ENCODE data around the gene FABP6.
"Not testable (repeated sequence)": the region's sequence is repeated elsewhere in the genome, so short reads cannot be mapped to it uniquely, and the experiment has no call there.

The FABP6 gene

DNA sequence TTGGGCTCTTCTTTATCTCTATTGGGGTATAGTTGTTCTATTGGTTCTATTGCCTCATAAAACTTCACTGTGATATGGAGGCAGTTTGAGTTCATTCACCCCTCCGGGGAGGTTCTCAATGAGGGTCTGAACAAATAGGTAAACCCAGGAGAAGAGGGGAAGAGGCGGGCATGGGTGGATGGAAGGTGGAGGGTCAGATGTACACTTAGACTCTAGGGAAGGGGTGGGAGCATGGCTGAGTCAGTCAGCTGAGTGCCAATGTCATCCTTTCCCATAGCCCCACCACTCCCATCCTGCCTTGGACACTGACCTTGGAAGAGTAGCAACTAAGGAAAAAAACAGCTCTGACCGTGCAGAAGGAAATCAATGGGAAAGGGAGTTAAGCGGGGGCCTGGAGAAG is 9.9 kb upstream of the FABP6 start:
- no peak for DNase-seq (ENCODE audit: low read depth in 1 of 2, low spot score in 1 of 2)

GRCh38 chr5:160221082-160221481 is 8.2 kb upstream of the FABP6 start:
- no peak for DNase-seq (ENCODE audit: low read depth in 1 of 2, low spot score in 1 of 2)

DNA sequence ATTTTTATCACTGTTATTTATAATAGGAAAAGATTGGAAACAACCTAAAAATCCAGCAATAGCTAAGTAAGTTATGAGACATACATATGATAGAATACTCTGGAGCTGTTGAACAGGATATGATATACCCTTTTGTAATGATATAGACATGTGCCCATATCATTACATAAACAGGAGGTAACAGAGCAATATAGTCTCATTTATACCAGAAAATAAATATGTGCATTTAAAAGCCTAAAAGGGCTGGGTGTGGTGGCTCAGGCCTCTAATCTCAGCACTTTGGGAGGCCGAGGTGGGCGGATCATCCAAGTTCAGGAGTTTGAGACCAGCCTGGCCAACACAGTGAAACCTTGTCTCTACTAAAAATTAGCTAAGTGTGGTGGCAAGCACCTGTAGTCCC is 2.3 kb upstream of the FABP6 start:
- DNase-seq (ENCODE audit: low read depth in 1 of 2, low spot score in 1 of 2): no peak

GRCh38 chr5:160230686-160231527 is 1.6 kb downstream of the FABP6 start:
- DNase-seq (ENCODE audit: low read depth in 1 of 2, low spot score in 1 of 2): no peak

GRCh38 chr5:160231783-160232342 is 2.6 kb downstream of the FABP6 start:
- no peak for DNase-seq (ENCODE audit: low read depth in 1 of 2, low spot score in 1 of 2)

DNA sequence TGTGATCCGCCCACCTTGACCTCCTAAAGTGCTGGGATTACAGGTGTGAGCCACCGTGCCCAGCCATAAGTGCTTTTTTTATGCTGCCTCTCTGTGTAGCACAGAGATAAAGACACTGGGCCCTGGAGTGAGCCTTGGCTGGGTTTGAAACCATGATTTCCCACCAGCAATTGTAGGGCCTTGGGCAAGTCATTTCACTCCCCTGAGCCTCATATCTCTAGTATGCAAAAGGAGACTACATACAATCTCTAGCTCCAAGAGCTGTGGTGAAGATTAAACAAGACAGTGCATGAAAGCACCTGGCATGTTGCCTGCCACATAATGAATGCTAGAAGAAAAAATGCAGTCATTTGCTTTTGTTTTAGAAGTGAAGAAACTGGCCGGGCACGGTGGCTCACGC is 3.9 kb downstream of the FABP6 start:
- DNase-seq (ENCODE audit: low read depth in 1 of 2, low spot score in 1 of 2): no peak

GRCh38 chr5:160235731-160236130 is 6.4 kb downstream of the FABP6 start:
- no peak for DNase-seq (ENCODE audit: low read depth in 1 of 2, low spot score in 1 of 2)

- no peak for DNase-seq (ENCODE audit: low read depth in 1 of 2, low spot score in 1 of 2)
Observed at GRCh38 chr5:160237571-160238093, 8.3 kb downstream of the FABP6 start.

- no peak for DNase-seq (ENCODE audit: low read depth in 1 of 2, low spot score in 1 of 2)
Observed at GRCh38 chr5:160240350-160240749, 11.0 kb downstream of the FABP6 start.

DNA sequence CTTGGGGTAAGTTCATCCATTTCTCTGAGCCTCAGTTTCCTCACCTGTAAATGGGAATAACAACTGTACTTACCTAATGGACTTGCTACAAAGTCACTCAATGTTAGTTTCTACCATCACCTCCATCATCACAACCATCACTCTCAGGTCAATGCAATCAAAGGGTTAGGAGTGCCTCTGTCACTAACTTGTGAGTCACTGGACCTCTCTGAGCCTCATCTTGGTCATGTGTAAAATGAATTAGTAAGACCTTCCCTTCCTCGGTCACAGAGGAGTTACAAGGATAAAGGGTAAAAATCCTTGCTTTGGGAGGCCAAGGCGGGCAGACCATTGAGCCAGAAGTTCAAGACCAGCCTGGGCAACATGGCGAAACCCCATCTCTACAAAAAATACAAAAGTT is 12.8 kb downstream of the FABP6 start:
- DNase-seq (ENCODE audit: low read depth in 1 of 2, low spot score in 1 of 2): no peak

DNA sequence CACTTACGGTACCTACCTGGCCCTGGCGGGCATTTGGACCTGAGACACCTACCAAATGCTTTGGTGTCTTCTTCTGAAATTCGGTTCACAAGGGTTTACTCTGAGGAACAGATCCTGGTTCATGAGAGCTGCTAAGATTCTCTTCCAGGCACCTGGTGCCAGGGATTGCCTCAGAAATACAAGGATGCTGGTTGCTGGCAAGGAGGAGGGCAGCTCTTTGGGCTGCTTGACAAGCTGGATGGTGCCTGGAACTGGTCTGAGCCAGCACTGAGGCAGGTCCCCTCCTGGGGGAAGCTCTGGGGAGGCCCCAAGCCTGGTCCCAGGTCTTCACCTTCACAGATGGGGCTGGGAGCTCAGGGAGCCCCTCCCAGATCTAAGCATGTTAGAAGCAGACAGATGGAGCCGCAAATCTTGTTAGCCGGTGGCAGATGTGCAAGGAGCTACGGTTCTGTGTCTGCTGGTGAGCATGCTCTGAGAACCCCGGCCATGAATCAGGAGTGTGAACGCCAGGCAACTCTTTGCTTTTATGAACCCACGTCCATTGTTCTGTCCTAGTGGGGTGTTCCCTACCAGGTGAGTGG is 16.3 kb downstream of the FABP6 start:
- DNase-seq (ENCODE audit: low read depth in 1 of 2, low spot score in 1 of 2): no peak

GRCh38 chr5:160249570-160249969 is 20.3 kb downstream of the FABP6 start:
- DNase-seq (ENCODE audit: low read depth in 1 of 2, low spot score in 1 of 2): not testable (repeated sequence)

GRCh38 chr5:160250226-160250625 is 20.9 kb downstream of the FABP6 start:
- DNase-seq (ENCODE audit: low read depth in 1 of 2, low spot score in 1 of 2): no peak

DNA sequence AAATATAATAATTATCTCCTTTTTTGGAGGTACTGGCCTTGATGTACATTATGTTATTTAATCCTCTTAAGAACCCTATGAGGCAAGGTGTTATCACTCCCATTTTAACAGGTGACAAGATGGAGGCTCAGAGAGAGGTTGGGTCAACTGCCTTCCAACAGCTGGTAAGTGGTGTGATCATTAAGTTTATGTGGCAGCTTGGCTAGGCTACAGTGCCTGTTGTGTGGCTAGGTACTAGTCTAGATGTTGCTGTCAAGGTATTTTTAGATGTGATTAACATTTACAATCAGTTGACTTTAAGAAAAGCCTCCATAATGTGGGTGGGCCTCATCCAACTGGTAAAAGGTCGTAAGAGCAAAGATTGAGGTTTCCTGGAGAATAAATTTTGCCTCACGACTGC is 21.5 kb downstream of the FABP6 start:
- DNase-seq (ENCODE audit: low read depth in 1 of 2, low spot score in 1 of 2): no peak

GRCh38 chr5:160251406-160252155 is 22.3 kb downstream of the FABP6 start:
- no peak for DNase-seq (ENCODE audit: low read depth in 1 of 2, low spot score in 1 of 2)

GRCh38 chr5:160252916-160253315 is 23.6 kb downstream of the FABP6 start:
- no peak for DNase-seq (ENCODE audit: low read depth in 1 of 2, low spot score in 1 of 2)

- DNase-seq (ENCODE audit: low read depth in 1 of 2, low spot score in 1 of 2): no peak
Observed at GRCh38 chr5:160253441-160253840, 24.1 kb downstream of the FABP6 start.

DNA sequence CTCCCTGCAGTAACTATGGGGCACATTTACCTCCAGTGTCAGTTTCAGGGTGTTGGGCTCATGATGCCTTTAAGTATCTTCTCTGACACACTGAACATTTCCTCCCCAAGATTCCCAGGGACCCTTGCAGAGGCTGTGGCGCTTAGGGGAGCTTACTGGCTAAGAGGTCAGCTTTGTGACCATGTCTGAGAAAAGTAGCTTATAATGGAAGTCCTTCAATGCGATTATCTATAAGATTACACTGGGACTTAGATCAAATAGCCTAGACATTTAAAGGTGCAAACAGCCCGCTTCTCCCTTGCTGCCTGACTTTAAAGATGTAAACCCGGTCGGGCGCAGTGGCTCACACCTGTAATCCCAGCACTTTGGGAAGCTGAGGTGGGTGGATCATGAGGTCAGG is 25.4 kb downstream of the FABP6 start:
- no peak for DNase-seq (ENCODE audit: low read depth in 1 of 2, low spot score in 1 of 2)

DNA sequence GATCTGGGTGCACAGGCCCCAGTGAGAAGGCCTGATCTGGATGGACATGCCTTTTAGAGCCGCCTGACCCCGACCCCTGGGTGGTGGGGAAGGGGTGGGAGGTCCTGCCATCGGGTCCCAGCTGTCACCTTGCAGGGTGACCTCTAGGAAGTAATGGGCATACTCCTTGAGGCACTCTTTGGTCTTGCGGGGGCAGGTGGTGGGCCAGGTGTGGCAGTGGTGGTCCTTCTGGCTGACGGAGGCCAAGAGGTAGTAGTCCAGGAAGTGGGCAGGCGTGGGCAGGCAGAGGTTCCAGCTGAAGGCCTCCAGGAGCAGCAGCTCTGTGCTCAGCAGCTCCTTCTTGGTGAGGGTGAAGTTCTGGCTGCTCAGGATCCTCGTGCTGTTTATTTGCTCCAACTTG is 30.0 kb downstream of the FABP6 start:
- no peak for DNase-seq (ENCODE audit: low read depth in 1 of 2, low spot score in 1 of 2)

DNA sequence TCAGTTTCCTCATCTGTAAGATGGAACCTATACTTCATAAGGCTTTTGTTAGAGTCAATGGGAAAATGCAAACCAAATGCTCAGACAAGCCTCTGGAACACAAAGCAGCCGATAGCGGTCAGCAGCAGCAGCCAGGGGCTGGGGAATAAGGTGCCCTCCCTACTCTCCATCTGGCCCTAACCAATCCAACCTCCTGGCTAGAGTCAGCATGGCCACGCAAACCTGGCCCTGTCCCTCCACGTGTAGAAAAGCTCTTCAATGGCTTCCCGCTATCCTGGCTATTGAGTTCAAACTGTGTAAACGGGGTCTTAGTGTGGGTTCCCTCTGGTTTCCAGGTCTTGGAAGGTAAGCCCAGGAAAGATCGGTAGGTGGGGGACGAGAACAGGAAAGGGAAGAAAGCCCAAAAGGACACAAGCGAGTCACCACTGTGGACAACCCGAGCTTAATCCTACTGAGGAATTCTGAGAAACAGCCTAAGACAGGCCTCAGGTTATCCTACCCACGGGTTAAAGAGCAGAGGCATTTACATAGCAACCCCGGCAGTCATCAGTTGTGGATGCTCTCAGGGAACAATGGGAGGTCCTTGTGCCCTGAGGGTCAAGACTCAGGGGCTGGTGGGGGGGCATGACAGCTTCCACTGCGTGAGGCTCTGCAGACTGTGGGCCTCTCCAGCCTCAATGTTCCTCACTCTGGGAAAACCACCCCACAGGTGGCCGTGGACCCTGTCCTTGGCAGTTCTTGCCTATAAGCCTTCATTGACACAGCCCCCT is 30.9 kb downstream of the FABP6 start:
- DNase-seq (ENCODE audit: low read depth in 1 of 2, low spot score in 1 of 2): no peak
